Heart left ventricle (tissue), 16 donors: ENCODE results near the gene TBC1D4. TPM values are rescaled to one million over a fixed set of nuclear protein-coding genes. Genes with fewer than 3 reads are reported as not detected.

Experiments used
- ATAC-seq, 4 donors: fragments of 200-7000 bp; cut with Tn5 transposase; one replicate each; pipeline ENCODE4 v1.9.1; 2020 to 2022; ENCODE audit warnings: moderate library complexity in 4 of 4, mild to moderate bottlenecking in 3 of 4, moderate number of reproducible peaks in 1 of 4
- DNase-seq, 5 donors: peaks; one replicate each; pipeline ENCODE4 v3.0.0-alpha.2; 2020
- H3K27ac ChIP-seq, 12 donors: fragments of 200-600 bp; sonication (generic) in 4 of 12; one replicate each; pipeline versions ENCODE4 v1.5.0 to v1.8.0; 2016 to 2022; ENCODE audit warnings: mild to moderate bottlenecking in 2 of 12
- H3K27me3 ChIP-seq, 9 donors: fragments of 200-600 bp; sonication (generic) in 2 of 9; one replicate each; pipeline versions ENCODE4 v1.5.1 to v1.8.0; 2016 to 2022; ENCODE audit warnings: mild to moderate bottlenecking in 3 of 9
- H3K36me3 ChIP-seq, 9 donors: fragments of 200-600 bp; sonication (generic) in 2 of 9; one replicate each; pipeline versions ENCODE4 v1.5.0 to v1.8.0; 2018 to 2022; ENCODE audit warnings: mild to moderate bottlenecking in 2 of 9
- H3K4me1 ChIP-seq, 12 donors: fragments of 200-600 bp; sonication (generic) in 4 of 12; one replicate each; pipeline versions ENCODE4 v1.5.0 to v1.8.0; 2016 to 2022; ENCODE audit warnings: mild to moderate bottlenecking in 3 of 12
- H3K4me3 ChIP-seq, 12 donors: fragments of 200-600 bp; sonication (generic) in 4 of 12; one replicate each; pipeline versions ENCODE4 v1.5.0 to v1.8.0; 2017 to 2022; ENCODE audit warnings: mild to moderate bottlenecking in 9 of 12, moderate library complexity in 4 of 12
- H3K9me3 ChIP-seq, 12 donors: fragments of 200-600 bp; sonication (generic) in 4 of 12; one replicate each; pipeline versions ENCODE4 v1.5.0 to v1.8.0; 2016 to 2022; ENCODE audit warnings: mild to moderate bottlenecking in 1 of 12
- POLR2A ChIP-seq, 2 donors: fragments of 450-650 bp; IDR thresholded peaks; one replicate each; pipeline ENCODE4 v1.6.1; 2017; ENCODE audit warnings: antibody characterized with exemption in 2 of 2, mild to moderate bottlenecking in 2 of 2, moderate library complexity in 2 of 2
- WGBS, 4 donors: extraction: QIAGEN DNeasy Blood & Tissue Kit in 2 of 4; methylation state at CpG; one replicate each; pipeline versions ENCODE4 v1.1.5 to v1.1.7; 2013 to 2018; 5-methylcytosine and 5-hydroxymethylcytosine counted together
- intact Hi-C, 10 donors: fragments of 100-400 bp; cut with DNase I; formaldehyde crosslinking; loops; one replicate each; pipeline versions ENCODE4 v1.11.1 to v1.14.2; 2022
- polyA plus RNA-seq, 2 donors: library from polyadenylated mRNA; stranded (reverse); fragments of 200-250 nt; gene quantifications; one replicate each; pipeline ENCODE4 v1.2.3, GENCODE V29; 2013
- total RNA-seq, 9 donors: library from RNA; depleted of rRNA in 2 of 9; stranded (reverse); fragments of >200 nt in 2 of 9; fragmentation: NEBNext Ultra II Directional in 3 of 9; extraction: Animal tissue kit (Norgen Biotek cat#: 25700) in 3 of 9; gene quantifications; one replicate each; pipeline versions ENCODE4 v1.1.0 to v1.2.4, GENCODE V29; 2016 to 2023
- TF ChIP-seq, protein P1 (sequence below), 12 donors: fragments of 200-600 bp; sonication (generic) in 4 of 12; IDR thresholded peaks; one replicate each; pipeline versions ENCODE4 v1.5.0 to v1.8.0; 2018 to 2022; ENCODE audit warnings: antibody characterized with exemption in 12 of 12, mild to moderate bottlenecking in 5 of 12
- donor health status: ischemic (EF 13 %, LVEDD 7.1; RV severe dilation, severe dysfunction).
- donor health status: healthy with polysubstance abuse.
- donor health status: DM: no; HTN: yes; CAD: no.
- donor health status: DM: no; HTN: no; CAD: no.
- donor health status: ischemic (EF 25% LVEDD 6.9; RV normal size, moderate dysfunction).
- donor health status: ischemic (EF 25% LVEDD 5.7; RV mildly dilated, moderate dysfunction).
- donor health status: healthy.
- donor health status: DM: yes; HTN: yes; CAD: no.
- donor health status: ischemic (EF 35%, LVEDD 5.7; RV mildly dilated, moderate dysfunction).
- donor health status: nonischemic (EF 11% LVEDD 7.7; RV severe dilation, severe dysfunction).
- donor health status: DM: yes; HTN: yes; CAD: no.
- donor health status: PGD.
- donor health status: ischemic (EF 29% LVEDD 5.4; RV normal size, mild dysfunction).
- donor health status: nonischemic (EF 23%, LVEDD 6.1; RV moderate dilation, normal function).

TBC1D4 gene
- total and polyA plus RNA-seq, 11 donors: 26.8 to 158 (median 81.6) TPM

DNA sequence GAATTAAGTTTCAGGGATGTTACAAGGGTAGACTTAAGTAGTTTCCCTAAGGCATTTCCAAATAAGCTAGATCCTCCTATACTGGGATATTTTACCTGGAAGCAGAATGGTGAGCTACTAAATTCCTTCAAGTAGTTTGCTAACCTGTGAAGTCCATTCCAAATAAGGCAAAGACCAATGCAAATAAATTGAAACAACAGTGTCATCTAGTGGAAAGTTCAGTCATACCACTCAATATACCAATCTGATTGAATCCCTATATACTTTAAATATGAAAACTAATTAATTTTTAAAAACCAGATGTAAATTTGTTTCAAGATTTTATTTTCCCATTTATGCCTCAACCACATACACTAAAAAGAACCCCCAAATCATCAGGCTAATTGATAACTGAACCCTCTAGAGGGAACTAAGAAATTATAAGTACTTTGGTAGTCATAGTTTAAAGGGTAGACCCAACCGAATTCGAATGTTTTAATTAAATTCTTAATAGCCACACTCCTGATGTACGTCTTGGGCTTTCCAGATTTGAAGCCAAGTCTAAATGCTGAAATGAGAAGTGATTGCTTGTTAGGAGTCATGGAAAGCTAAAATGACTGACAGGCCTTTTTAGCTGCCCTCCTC is 223.7 kb downstream of the TBC1D4 start:
- TF ChIP-seq POLR2A (IDR thresholded peaks at IDR 0.05): no peak
- TF ChIP-seq, protein P1, sequence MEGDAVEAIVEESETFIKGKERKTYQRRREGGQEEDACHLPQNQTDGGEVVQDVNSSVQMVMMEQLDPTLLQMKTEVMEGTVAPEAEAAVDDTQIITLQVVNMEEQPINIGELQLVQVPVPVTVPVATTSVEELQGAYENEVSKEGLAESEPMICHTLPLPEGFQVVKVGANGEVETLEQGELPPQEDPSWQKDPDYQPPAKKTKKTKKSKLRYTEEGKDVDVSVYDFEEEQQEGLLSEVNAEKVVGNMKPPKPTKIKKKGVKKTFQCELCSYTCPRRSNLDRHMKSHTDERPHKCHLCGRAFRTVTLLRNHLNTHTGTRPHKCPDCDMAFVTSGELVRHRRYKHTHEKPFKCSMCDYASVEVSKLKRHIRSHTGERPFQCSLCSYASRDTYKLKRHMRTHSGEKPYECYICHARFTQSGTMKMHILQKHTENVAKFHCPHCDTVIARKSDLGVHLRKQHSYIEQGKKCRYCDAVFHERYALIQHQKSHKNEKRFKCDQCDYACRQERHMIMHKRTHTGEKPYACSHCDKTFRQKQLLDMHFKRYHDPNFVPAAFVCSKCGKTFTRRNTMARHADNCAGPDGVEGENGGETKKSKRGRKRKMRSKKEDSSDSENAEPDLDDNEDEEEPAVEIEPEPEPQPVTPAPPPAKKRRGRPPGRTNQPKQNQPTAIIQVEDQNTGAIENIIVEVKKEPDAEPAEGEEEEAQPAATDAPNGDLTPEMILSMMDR (IDR thresholded peaks at IDR 0.05): peak; percentile 30 to 80 (median 63)
- H3K27ac ChIP-seq: no peak overlapping the region
- WGBS, 4 donors: 70 to 81% (median 75%) methylated on average over 3 of the region's 3 CpGs
- no peaks in the 10 kb centered on the region for H3K9me3 ChIP-seq
- peak in 1 of 4 donors; percentile 56 for ATAC-seq
- no peak for DNase-seq
- no peak overlapping the region for H3K4me3 ChIP-seq
- H3K4me1 ChIP-seq: no peaks in the 10 kb centered on the region
- no peaks in the 10 kb centered on the region for H3K36me3 ChIP-seq
- no peaks in the 10 kb centered on the region for H3K27me3 ChIP-seq
- intact Hi-C loops: no loop called here

DNA sequence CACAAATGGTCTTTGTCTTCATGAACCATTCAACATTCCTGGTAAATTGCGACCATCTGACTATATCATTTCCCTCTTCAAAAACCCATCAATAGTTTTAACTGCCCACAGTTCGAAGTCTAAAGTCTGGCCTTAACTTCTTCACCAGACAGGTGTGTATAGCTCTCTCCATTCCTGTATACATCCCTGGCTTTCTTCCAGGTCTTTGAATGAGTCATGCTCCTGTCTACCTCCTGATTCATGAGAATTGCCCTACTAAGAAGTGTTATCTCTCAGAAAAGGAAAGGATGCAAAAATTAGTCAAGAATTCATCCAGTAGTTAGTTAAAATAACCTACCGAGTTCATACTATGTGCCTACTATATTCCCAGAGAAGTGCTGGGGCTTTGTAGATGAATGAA is 225.0 kb downstream of the TBC1D4 start:
- 80 to 82% (median 80%) methylated on average over 3 of the region's 3 CpGs for WGBS, 4 donors
- no peaks in the 10 kb centered on the region for H3K36me3 ChIP-seq
- no peak for TF ChIP-seq POLR2A (IDR thresholded peaks at IDR 0.05)
- TF ChIP-seq, protein P1 (IDR thresholded peaks at IDR 0.05): no peak

DNA sequence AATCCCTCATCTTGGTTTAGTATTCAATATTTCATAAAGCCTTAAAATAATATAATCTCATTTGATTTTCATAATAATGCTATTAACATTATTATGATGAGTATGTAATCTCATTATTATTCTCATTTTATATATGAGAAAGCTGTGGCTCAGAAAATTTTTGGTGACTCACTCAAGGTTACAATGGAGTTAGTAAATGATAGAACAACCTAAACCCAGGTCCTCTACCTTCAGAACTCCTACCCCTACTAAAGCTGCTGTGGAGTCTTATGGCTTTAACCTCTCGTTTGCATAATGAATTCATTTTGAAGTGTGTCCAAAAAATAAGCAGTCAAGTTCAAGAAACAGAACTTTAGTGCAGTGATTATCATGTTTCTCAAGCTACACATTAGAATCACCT is 226.3 kb downstream of the TBC1D4 start:
- Histone ChIP-seq H3K9me3 (no peaks in the 10 kb centered on the region), H3K27me3 (no peaks in the 10 kb centered on the region), H3K4me3 (no peak overlapping the region), H3K27ac (no peak overlapping the region), H3K36me3 (no peaks in the 10 kb centered on the region), H3K4me1 (no peaks in the 10 kb centered on the region)
- DNase-seq (no peak), ATAC-seq (no peak)
- TF ChIP-seq, protein P1 (IDR thresholded peaks at IDR 0.05): no peak
- no peak for TF ChIP-seq POLR2A (IDR thresholded peaks at IDR 0.05)
- 45 to 79% (median 56%) methylated on average over 1 of the region's 1 CpG for WGBS, 4 donors
- intact Hi-C loops: no loop called here

More for the DNA sequence above, 225.0 kb downstream of the TBC1D4 start:
- no peaks in the 10 kb centered on the region for H3K4me1 ChIP-seq
- no peaks in the 10 kb centered on the region for H3K27me3 ChIP-seq
- ATAC-seq (no peak), DNase-seq (no peak)
- no peak overlapping the region for H3K27ac ChIP-seq
- H3K9me3 ChIP-seq: no peaks in the 10 kb centered on the region
- intact Hi-C loops: no loop called here
- H3K4me3 ChIP-seq: no peak overlapping the region

DNA sequence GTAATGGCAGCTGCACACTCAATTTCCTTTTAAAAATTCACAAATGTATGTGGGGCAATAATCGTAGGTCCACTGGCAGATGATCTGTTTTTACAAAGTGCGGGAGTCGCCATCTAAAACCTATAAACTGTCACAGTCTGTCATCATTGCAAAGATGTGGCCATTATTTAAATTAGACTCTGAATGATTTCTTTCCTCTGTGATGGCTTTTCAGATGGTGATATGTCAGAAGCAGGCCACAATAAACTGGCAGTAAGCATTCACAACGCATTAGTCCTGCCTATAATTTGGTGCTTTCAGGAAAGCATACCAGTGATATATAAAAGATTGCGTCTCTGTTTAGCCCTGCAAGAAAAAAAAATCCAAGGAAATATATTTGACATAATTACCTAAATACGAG is 226.8 kb downstream of the TBC1D4 start:
- Histone ChIP-seq H3K27me3 (no peaks in the 10 kb centered on the region), H3K36me3 (no peaks in the 10 kb centered on the region), H3K9me3 (no peaks in the 10 kb centered on the region), H3K4me3 (no peak overlapping the region), H3K4me1 (peaks cover 0 to 3% (median 0%) of the 10 kb centered on the region in 12 donors), H3K27ac (no peak overlapping the region)
- DNase-seq (no peak), ATAC-seq (no peak)
- intact Hi-C loops: no loop called here
- 92 to 95% (median 94%) methylated on average over 6 of the region's 6 CpGs for WGBS, 4 donors
- TF ChIP-seq, protein P1 (IDR thresholded peaks at IDR 0.05): no peak
- no peak for TF ChIP-seq POLR2A (IDR thresholded peaks at IDR 0.05)
